Measurements from ENCODE around the gene CHRD. TPM values are rescaled to one million over a fixed set of nuclear protein-coding genes. Genes with fewer than 3 reads are reported as not detected.
"Not testable (repeated sequence)": the region's sequence is repeated elsewhere in the genome, so short reads cannot be mapped to it uniquely, and the experiment has no call there.

The CHRD gene
- total RNA-seq, 4 donors from 2014 or later: 12.3 to 17.6 (median 16.8) TPM

GRCh38 chr3:184428561-184429175 is 48.8 kb downstream of the CHRD start:
- peaks cover 0 to 5% (median 0%) of the 10 kb centered on the region in 4 donors for H3K27me3 ChIP-seq
- no peak for DNase-seq (ENCODE audit: extremely low spot score)
- intact Hi-C loops (cut with DNase I): no loop called here
- WGBS: 52% methylated on average over 6 of the region's 6 CpGs
- TF ChIP-seq EP300 (IDR thresholded peaks at IDR 0.05): no peak
- TF ChIP-seq POLR2A (IDR thresholded peaks at IDR 0.05; ENCODE audit: low read depth): no peak
- no peak for TF ChIP-seq POLR2AphosphoS5 (IDR thresholded peaks at IDR 0.05)
- no peak for TF ChIP-seq CTCF (IDR thresholded peaks at IDR 0.05)
- peaks cover 0 to 3% (median 0%) of the 10 kb centered on the region in 4 donors for H3K4me1 ChIP-seq
- no peaks in the 10 kb centered on the region for H3K36me3 ChIP-seq
- H3K27ac ChIP-seq (replicated peaks in 1 of 4): no peak overlapping the region
- H3K9me3 ChIP-seq: no peaks in the 10 kb centered on the region
- no peak overlapping the region for H3K4me3 ChIP-seq

GRCh38 chr3:184429786-184430185 is 49.9 kb downstream of the CHRD start:
- H3K27ac ChIP-seq (replicated peaks in 1 of 4): no peak overlapping the region
- peaks cover 0 to 3% (median 0%) of the 10 kb centered on the region in 4 donors for H3K4me1 ChIP-seq
- TF ChIP-seq CTCF (IDR thresholded peaks at IDR 0.05): no peak
- TF ChIP-seq EP300 (IDR thresholded peaks at IDR 0.05): no peak
- TF ChIP-seq POLR2AphosphoS5 (IDR thresholded peaks at IDR 0.05): no peak
- no peak for TF ChIP-seq POLR2A (IDR thresholded peaks at IDR 0.05; ENCODE audit: low read depth)
- no peak overlapping the region for H3K4me3 ChIP-seq
- no peaks in the 10 kb centered on the region for H3K27me3 ChIP-seq
- intact Hi-C loops (cut with DNase I): no loop called here
- H3K36me3 ChIP-seq: no peaks in the 10 kb centered on the region
- DNase-seq (ENCODE audit: extremely low spot score): no peak
- WGBS: 91% methylated on average over 4 of the region's 4 CpGs
- H3K9me3 ChIP-seq: no peaks in the 10 kb centered on the region

GRCh38 chr3:184430940-184431339 is 51.1 kb downstream of the CHRD start:
- H3K27ac ChIP-seq (replicated peaks in 1 of 4): no peak overlapping the region
- no peaks in the 10 kb centered on the region for H3K9me3 ChIP-seq
- TF ChIP-seq POLR2A (IDR thresholded peaks at IDR 0.05; ENCODE audit: low read depth) (no peak), CTCF (IDR thresholded peaks at IDR 0.05) (no peak), POLR2AphosphoS5 (IDR thresholded peaks at IDR 0.05) (no peak), EP300 (IDR thresholded peaks at IDR 0.05) (no peak)
- WGBS: 82% methylated on average over 2 of the region's 2 CpGs
- H3K4me1 ChIP-seq: peaks cover 0 to 3% (median 0%) of the 10 kb centered on the region in 4 donors
- DNase-seq (ENCODE audit: extremely low spot score): no peak
- no peaks in the 10 kb centered on the region for H3K36me3 ChIP-seq
- no peaks in the 10 kb centered on the region for H3K27me3 ChIP-seq
- no peak overlapping the region for H3K4me3 ChIP-seq
- intact Hi-C loops (cut with DNase I): no loop called here

- H3K4me3 ChIP-seq; H3K27me3 ChIP-seq; intact Hi-C loops (cut with DNase I); H3K9me3 ChIP-seq; H3K4me1 ChIP-seq; H3K36me3 ChIP-seq; DNase-seq (ENCODE audit: extremely low spot score); H3K27ac ChIP-seq (replicated peaks in 1 of 4): not testable (repeated sequence)
- WGBS: 80% methylated on average over 2 of the region's 2 CpGs
Observed at GRCh38 chr3:184433178-184433577, 53.3 kb downstream of the CHRD start.

- Histone ChIP-seq H3K36me3 (no peaks in the 10 kb centered on the region), H3K27me3 (no peaks in the 10 kb centered on the region), H3K4me3 (no peak overlapping the region), H3K4me1 (no peaks in the 10 kb centered on the region), H3K27ac (replicated peaks in 1 of 4) (no peak overlapping the region), H3K9me3 (peaks cover 0 to 6% (median 3%) of the 10 kb centered on the region in 4 donors)
- intact Hi-C loops (cut with DNase I): no loop called here
- 73% methylated on average over 7 of the region's 7 CpGs for WGBS
- DNase-seq (ENCODE audit: extremely low spot score): no peak
- TF ChIP-seq POLR2A (IDR thresholded peaks at IDR 0.05; ENCODE audit: low read depth): no peak
- no peak for TF ChIP-seq EP300 (IDR thresholded peaks at IDR 0.05)
- no peak for TF ChIP-seq CTCF (IDR thresholded peaks at IDR 0.05)
- TF ChIP-seq POLR2AphosphoS5 (IDR thresholded peaks at IDR 0.05): no peak
Observed at GRCh38 chr3:184439096-184439495, 59.2 kb downstream of the CHRD start.

Other genes with a start within 250 kb of the CHRD start
- gene EIF2B5, start 244.7 kb upstream of the CHRD start, total RNA-seq: 10 to 100 TPM; 29.3 to 39.5 (median 33.8) TPM
- 100 to 1,000 TPM in 2 of 4 donors, 10 to 100 TPM in 2; 64.0 to 119 (median 86.3) TPM for gene DVL3, start 224.7 kb upstream of the CHRD start, total RNA-seq
- 100 to 1,000 TPM; 258 to 397 (median 298) TPM for gene AP2M1, start 205.2 kb upstream of the CHRD start, total RNA-seq
- gene ABCF3, start 193.9 kb upstream of the CHRD start, total RNA-seq: 10 to 100 TPM; 34.8 to 43.2 (median 36.9) TPM
- under 1 TPM in 3 of 4 donors, not detected in 1; 0.17 to 0.33 (median 0.32) TPM for gene VWA5B2, start 150.5 kb upstream of the CHRD start, total RNA-seq
- 10 to 100 TPM; 35.6 to 48.5 (median 39.8) TPM for gene ALG3, start 131.1 kb upstream of the CHRD start, total RNA-seq
- gene EEF1AKMT4, start 130.4 kb upstream of the CHRD start, total RNA-seq: 1 to 10 TPM; 3.3 to 4.9 (median 3.7) TPM
- not detected for gene CAMK2N2, start 118.5 kb upstream of the CHRD start, total RNA-seq
- gene ECE2, start 104.0 kb upstream of the CHRD start, total RNA-seq: under 1 TPM; 0.42 to 0.69 (median 0.56) TPM
- 100 to 1,000 TPM; 252 to 356 (median 274) TPM for gene PSMD2, start 80.8 kb upstream of the CHRD start, total RNA-seq
- 100 to 1,000 TPM; 291 to 418 (median 360) TPM for gene EIF4G1, start 65.4 kb upstream of the CHRD start, total RNA-seq
- 10 to 100 TPM; 40.3 to 71.0 (median 59.9) TPM for gene FAM131A, start 42.5 kb upstream of the CHRD start, total RNA-seq
- 1 to 10 TPM; 1.8 to 3.4 (median 2.7) TPM for gene CLCN2, start 18.4 kb upstream of the CHRD start, total RNA-seq
- 10 to 100 TPM; 36.0 to 52.1 (median 40.4) TPM for gene POLR2H, start 18.3 kb upstream of the CHRD start, total RNA-seq
- gene THPO, start 1.8 kb upstream of the CHRD start, total RNA-seq: 1 to 10 TPM in 1 of 4 donors, under 1 TPM in 3; 0.40 to 1.3 (median 0.64) TPM
- 1 to 10 TPM; 1.5 to 6.1 (median 3.5) TPM for gene EPHB3, start 181.7 kb downstream of the CHRD start, total RNA-seq

Data from esophagus muscularis mucosa (tissue), 4 donors.